Measurements from ENCODE around the gene CXCL12. TPM values are rescaled to one million over a fixed set of nuclear protein-coding genes. Genes with fewer than 3 reads are reported as not detected.

The CXCL12 gene
- polyA plus RNA-seq, 1 donor from 2014 or later = 0.14 TPM

GRCh38 chr10:44392420-44392819 lies 7.5 kb upstream of the CXCL12 start:
- H3K27ac ChIP-seq (ENCODE audit: low read length) = no peak overlapping the region
- no peaks in the 10 kb centered on the region for H3K79me2 ChIP-seq (replicated peaks; ENCODE audit: insufficient read depth, low read length)
- no peaks in the 10 kb centered on the region for H3K36me3 ChIP-seq (ENCODE audit: insufficient read depth, low read length)
- no peaks in the 10 kb centered on the region for H3F3A ChIP-seq (ENCODE audit: insufficient read depth, low read length, poor library complexity, severe bottlenecking)
- H3K27me3 ChIP-seq (ENCODE audit: insufficient read depth, low read depth, low read length) = no peaks in the 10 kb centered on the region
- H3K4me2 ChIP-seq (ENCODE audit: low read length) = no peak overlapping the region
- no peak overlapping the region for H3K4me3 ChIP-seq (ENCODE audit: low read length)
- no peak overlapping the region for H3K9ac ChIP-seq (ENCODE audit: low read length)
- no peaks in the 10 kb centered on the region for H3K9me2 ChIP-seq (ENCODE audit: insufficient read depth, low read length)
- no peak overlapping the region for H2AFZ ChIP-seq (ENCODE audit: low read depth, low read length)
- no peak for TF ChIP-seq RAD21 (conservative IDR thresholded peaks at IDR 0.05)
- TF ChIP-seq EP300 (conservative IDR thresholded peaks at IDR 0.05; ENCODE audit: poor library complexity, severe bottlenecking) = no peak
- no peak for TF ChIP-seq EZH2 (IDR thresholded peaks at IDR 0.05; ENCODE audit: borderline replicate concordance, insufficient read depth, low read length, poor library complexity, severe bottlenecking)
- no peak for TF ChIP-seq TAF1 (IDR thresholded peaks at IDR 0.05; ENCODE audit: low read depth)
- no peak for TF ChIP-seq MXI1 (conservative IDR thresholded peaks at IDR 0.05; ENCODE audit: poor library complexity, severe bottlenecking)
- no peaks in the 10 kb centered on the region for H4K20me1 ChIP-seq (ENCODE audit: insufficient read depth)
- no peaks in the 10 kb centered on the region for H3K9me3 ChIP-seq (ENCODE audit: low read length)

- H3K9me3 ChIP-seq (ENCODE audit: low read length) = no peaks in the 10 kb centered on the region
- H3K36me3 ChIP-seq (ENCODE audit: insufficient read depth, low read length) = no peaks in the 10 kb centered on the region
- H3K27ac ChIP-seq (ENCODE audit: low read length) = no peak overlapping the region
- TF ChIP-seq EZH2 (IDR thresholded peaks at IDR 0.05; ENCODE audit: borderline replicate concordance, insufficient read depth, low read length, poor library complexity, severe bottlenecking) (no peak), RAD21 (conservative IDR thresholded peaks at IDR 0.05) (no peak), TAF1 (IDR thresholded peaks at IDR 0.05; ENCODE audit: low read depth) (no peak), CTCF (IDR thresholded peaks at IDR 0.05; ENCODE audit: poor library complexity, severe bottlenecking) (no peak), MXI1 (conservative IDR thresholded peaks at IDR 0.05; ENCODE audit: poor library complexity, severe bottlenecking) (no peak), REST (IDR thresholded peaks at IDR 0.05; ENCODE audit: borderline replicate concordance) (no peak), EP300 (conservative IDR thresholded peaks at IDR 0.05; ENCODE audit: poor library complexity, severe bottlenecking) (no peak), POLR2AphosphoS5 (IDR thresholded peaks at IDR 0.05) (no peak), SMC3 (conservative IDR thresholded peaks at IDR 0.05; ENCODE audit: poor library complexity) (no peak)
- no peak overlapping the region for H3K9ac ChIP-seq (ENCODE audit: low read length)
- H3F3A ChIP-seq (ENCODE audit: insufficient read depth, low read length, poor library complexity, severe bottlenecking) = no peaks in the 10 kb centered on the region
- H2AFZ ChIP-seq (ENCODE audit: low read depth, low read length) = no peak overlapping the region
- no peaks in the 10 kb centered on the region for H4K20me1 ChIP-seq (ENCODE audit: insufficient read depth)
- H3K4me2 ChIP-seq (ENCODE audit: low read length) = no peak overlapping the region
- peaks cover 1% of the 10 kb centered on the region for H3K27me3 ChIP-seq (ENCODE audit: insufficient read depth, low read depth, low read length)
- no peaks in the 10 kb centered on the region for H3K9me2 ChIP-seq (ENCODE audit: insufficient read depth, low read length)
- no peaks in the 10 kb centered on the region for H3K79me2 ChIP-seq (replicated peaks; ENCODE audit: insufficient read depth, low read length)
- H3K4me3 ChIP-seq (ENCODE audit: low read length) = no peak overlapping the region
These were observed 7.1 kb upstream of the CXCL12 start for GRCh38 chr10:44391981-44392380.
